Activated CD4-positive, alpha-beta T cell treated with anti-CD3 and anti-CD28 coated beads, Interleukin-10, Interleukin-2, amounts not matched to agents 100 ng/mL and 50 ng/mL, durations not matched to agents 16 hours and 8 hours (primary cell): ENCODE results near the gene SGK2.
"Not testable (repeated sequence)": the region's sequence is repeated elsewhere in the genome, so short reads cannot be mapped to it uniquely, and the experiment has no call there.

Source experiments
- DNase-seq: peaks from one replicate; pipeline ENCODE4 v3.0.0-alpha.2; 2020

Gene SGK2

GRCh38 chr20:43607278-43607677, 48.5 kb downstream of the SGK2 start:
- not testable (repeated sequence) for DNase-seq

- DNase-seq: no peak
Measured at GRCh38 chr20:43631598-43631997, 72.8 kb downstream of the SGK2 start.
